ELF-1 (cell line): ENCODE measurements around the gene LSAMP.

Source experiments
- DNase-seq: peaks from one replicate; pipeline ENCODE4 v3.0.0-alpha.2; 2016; ENCODE audit warnings: low read depth, low spot score

LSAMP gene

GRCh38 chr3:116056280-116056679 is 389.0 kb downstream of the LSAMP start:
- DNase-seq, result no peak

DNA sequence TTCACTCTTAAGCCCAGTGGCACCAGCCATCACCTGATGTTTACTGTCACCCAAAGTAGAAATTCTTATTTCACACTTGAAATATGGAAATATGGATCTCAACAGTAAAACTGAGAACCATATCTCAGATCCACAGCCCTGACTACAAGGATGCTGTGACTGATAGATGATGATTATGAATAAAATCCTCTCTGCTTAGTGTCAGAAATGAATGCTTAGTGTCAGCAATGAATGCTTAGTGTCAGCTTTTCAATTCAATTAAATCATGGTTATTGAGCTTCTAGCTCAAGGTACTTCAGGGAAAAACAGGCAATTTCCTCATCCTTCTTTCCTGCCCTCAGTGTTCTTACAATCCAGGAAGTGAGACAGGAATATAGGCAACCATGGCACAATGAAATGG is 392.3 kb downstream of the LSAMP start:
- DNase-seq, result no peak

DNA sequence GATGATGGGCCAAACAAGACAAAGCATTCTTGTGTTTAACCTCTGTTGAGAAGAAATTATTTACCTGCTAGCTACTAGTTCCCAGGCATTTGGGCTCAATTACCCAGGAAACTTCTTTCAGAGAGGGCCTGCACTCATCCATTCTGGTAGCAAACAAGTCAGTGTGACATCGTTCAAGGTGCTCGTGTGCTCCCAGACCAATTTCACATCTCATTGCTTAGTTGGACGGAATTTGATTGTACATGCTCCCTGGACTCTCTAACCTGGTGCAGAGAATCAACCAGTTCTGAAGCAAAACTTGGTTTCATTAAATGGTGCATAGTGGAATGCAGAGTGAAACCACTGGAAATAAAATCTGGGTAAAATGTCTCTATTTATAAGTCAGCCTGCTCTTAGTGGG is 392.7 kb downstream of the LSAMP start:
- DNase-seq, result no peak

DNA sequence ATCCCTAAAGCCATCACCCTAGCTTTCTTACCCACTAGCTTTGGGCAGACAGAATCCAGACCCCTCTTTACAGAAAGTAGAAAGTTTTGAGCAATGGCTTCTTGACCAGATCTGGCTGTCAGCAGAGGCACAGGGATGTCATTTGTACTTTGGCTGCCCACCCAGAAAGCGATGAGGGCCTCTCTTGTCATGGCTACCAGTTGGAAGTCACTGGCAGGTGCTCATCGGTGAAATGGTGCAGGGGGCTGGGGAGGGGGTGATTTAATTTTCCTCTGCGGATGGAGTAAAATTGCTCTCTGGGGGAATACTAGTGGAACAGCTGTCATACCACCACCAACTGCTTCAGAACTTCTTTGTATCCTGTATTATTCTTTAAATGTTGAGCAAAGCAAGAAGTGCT is 393.7 kb downstream of the LSAMP start:
- DNase-seq, result no peak

DNA sequence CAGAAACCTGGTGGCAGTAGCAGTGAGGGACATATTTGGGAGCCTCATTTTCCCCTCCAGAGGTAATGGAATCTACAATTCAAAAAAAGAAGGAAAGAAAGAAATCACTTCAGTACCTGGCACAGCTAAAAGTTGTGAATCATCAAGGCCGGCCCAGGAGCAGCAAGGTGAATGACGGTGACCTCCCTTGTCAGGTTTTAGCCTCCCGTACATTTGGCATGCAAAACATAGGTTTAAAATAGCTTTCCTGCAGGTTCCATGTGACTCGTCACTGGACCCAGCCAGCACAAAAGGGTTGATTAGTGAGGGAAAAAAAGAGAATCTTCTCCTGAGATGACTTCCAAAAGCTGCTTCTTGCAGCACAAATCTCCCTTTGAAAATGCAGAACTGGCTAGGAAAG is 394.2 kb downstream of the LSAMP start:
- no peak for DNase-seq

- DNase-seq, result no peak
Measured at GRCh38 chr3:116050311-116050915, 394.9 kb downstream of the LSAMP start.

- no peak for DNase-seq
Measured at GRCh38 chr3:116048991-116049390, 396.3 kb downstream of the LSAMP start.

DNA sequence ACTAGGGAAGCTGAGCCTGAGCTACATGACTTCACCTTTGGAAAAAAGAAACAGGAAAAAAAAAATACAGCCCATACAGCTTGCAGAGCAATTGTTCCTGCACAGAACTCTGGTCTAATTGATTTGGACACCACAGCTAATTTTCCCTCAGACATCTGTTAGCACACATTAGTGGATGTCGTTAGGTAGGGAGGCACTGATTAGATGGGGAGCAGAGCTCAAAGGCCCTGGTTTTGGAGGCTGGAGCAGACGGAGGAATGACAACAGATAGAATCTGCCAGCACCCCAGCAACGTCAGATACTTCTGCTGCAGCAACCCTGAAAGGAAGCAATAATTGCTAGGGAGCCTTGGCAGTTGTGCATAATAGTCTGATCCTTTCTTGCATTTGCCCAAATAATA is 398.9 kb downstream of the LSAMP start:
- DNase-seq, result no peak

- no peak for DNase-seq
Measured at GRCh38 chr3:116045314-116045713, 400.0 kb downstream of the LSAMP start.

- no peak for DNase-seq
Measured at GRCh38 chr3:116040152-116040551, 405.1 kb downstream of the LSAMP start.

DNA sequence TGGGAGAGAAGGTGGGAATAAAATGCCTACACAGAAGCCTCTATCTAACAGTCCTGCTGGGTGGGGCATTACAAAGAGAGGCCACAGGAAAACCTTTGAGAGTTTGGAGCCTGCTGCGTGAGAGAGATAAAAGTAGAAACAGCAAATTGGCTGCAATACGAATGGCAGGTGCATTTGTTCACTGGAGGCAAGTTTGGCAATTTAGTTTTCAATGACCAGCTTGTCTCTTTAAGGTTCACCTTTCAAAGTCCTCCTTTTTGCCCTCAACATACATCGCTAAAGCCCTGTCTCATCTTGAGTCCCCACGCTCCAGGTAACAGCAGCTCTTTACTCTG is 405.7 kb downstream of the LSAMP start:
- DNase-seq, result no peak

DNA sequence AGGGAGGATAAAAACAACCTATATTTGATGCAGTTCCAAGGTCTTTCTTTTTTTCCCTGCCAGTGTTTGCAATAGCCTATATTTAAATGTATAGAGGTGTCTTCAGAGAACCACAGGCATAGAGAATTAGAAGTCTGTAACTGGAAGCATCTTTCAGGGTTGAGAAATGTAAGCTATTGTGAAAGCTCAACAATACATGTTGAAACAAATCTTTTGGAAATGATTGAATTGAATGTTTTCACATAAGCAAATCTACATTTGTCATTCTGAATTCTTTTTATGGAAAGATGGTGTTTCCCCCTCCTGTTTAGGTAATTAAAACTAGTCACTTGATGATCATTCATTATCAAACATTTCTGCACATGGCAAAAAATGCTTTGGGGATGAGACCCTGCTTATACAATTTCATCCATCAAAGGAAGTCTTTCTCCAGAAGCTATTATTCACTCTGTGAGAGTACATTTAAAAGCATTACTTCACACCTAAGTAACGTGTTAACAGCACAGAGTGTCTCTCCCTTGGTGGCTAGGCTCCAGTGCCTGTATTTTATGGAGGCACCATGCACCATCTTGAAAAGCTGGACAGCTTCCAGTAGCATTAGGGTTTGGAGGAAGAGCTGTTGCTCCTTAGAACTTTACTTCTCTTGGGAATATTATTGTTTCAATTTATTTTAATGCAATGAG is 406.2 kb downstream of the LSAMP start:
- DNase-seq, result no peak

- no peak for DNase-seq
Measured at GRCh38 chr3:116037954-116038911, 407.1 kb downstream of the LSAMP start.

DNA sequence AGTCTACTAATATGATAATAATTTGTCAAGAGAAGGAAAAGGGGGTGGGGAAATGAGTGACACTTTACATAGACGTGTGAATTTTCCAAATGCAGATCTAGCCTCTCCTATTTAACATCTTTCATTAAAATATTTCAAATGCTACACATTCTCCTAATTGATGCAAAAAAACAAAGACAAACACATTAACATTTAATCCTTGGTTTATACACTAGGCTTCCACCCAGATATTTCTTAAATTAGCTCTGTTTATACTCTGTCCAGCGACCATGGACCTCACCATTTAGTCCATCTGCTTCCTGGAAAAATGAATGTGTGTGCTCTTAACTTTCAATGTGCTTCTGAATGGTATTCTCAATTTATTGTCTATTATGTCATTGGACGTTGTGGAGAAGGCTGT is 409.9 kb downstream of the LSAMP start:
- DNase-seq, result no peak

DNA sequence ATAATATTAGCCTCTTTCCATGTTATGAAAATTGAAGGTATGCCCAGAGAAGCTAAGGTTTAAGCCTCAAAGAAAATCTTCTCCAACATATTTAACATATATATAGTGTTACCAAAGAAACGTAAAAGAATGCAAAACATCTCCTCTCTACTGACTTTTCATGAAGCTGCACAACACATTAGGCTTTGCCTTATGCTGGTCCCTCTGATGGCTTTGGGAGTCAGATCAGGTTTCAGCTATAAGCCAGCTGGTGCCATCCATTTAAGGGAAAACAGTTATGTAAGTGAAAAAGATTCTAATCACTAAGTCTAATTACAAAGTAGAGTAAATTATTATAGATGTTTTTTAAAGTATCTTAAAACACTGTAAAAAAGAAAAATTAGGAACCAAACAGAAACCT is 410.5 kb downstream of the LSAMP start:
- DNase-seq, result no peak

- no peak for DNase-seq
Measured at GRCh38 chr3:116034086-116034485, 411.2 kb downstream of the LSAMP start.

- DNase-seq, result no peak
Measured at GRCh38 chr3:116033516-116033915, 411.8 kb downstream of the LSAMP start.

- DNase-seq, result no peak
Measured at GRCh38 chr3:116032176-116032575, 413.1 kb downstream of the LSAMP start.

GRCh38 chr3:116030131-116030850 is 415.0 kb downstream of the LSAMP start:
- DNase-seq, result no peak

GRCh38 chr3:116029266-116029665 is 416.0 kb downstream of the LSAMP start:
- no peak for DNase-seq

DNA sequence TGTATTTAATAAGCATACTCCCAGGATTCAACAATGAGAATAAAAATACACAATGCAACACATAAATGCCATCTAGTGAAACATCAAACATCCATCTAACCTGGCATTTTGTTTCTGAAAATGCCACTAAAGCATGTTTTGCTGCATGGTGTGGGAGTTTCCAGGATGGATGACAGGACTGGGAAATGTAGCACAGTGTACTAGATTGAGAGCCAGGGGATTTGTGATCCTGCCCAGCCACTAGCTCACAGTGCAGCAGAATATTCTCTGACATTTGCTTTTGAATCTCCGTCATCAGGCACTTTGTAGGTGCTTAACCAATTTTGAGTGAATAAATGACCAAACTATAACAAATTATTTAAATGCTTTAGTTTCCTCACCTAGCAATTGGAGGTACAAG is 417.1 kb downstream of the LSAMP start:
- no peak for DNase-seq

GRCh38 chr3:116020989-116021388 is 424.3 kb downstream of the LSAMP start:
- no peak for DNase-seq
